HepG2 (cell line): Measurements from ENCODE around the gene GPN2. TPM values are rescaled to one million over a fixed set of nuclear protein-coding genes. Genes with fewer than 3 reads are reported as not detected.

Experiments
- AGO2 ChIP-seq: fragments of 200-400 bp; formaldehyde crosslinking; optimal IDR thresholded peaks from 2 replicates; pipeline ENCODE3; 2017; ENCODE audit warnings: mild to moderate bottlenecking, low read depth, low read length, moderate library complexity
- ATF4 ChIP-seq, 2 experiments: fragments of 450-650 bp in 1 of 2; sonication (generic) in 1 of 2; formaldehyde crosslinking; IDR thresholded peaks; 2 replicates each; pipeline versions ENCODE4 v1.5.0 to v1.8.0; 2020 to 2022; ENCODE audit warnings: mild to moderate bottlenecking in 1 of 2, missing genetic modification reagents in 1 of 2
- ATM ChIP-seq: fragments of 450-650 bp; IDR thresholded peaks from 2 replicates; pipeline ENCODE4 v1.7.1; 2017; ENCODE audit warnings: mild to moderate bottlenecking, borderline replicate concordance
- CC2D1A ChIP-seq: sonication (generic); formaldehyde crosslinking; IDR thresholded peaks from 2 replicates; pipeline ENCODE4 v1.8.1; 2023; ENCODE audit warnings: mild to moderate bottlenecking, missing genetic modification reagents
- FOXP4 ChIP-seq: sonication (generic); formaldehyde crosslinking; IDR thresholded peaks from 2 replicates; pipeline ENCODE4 v1.4.0; 2020; ENCODE audit warnings: missing genetic modification reagents
- HMG20B ChIP-seq: conservative IDR thresholded peaks from 2 replicates; pipeline ENCODE4 v1.6.1; 2016; ENCODE audit warnings: missing genetic modification reagents, missing compliant biosample characterization
- KDM4B ChIP-seq: sonication (generic); formaldehyde crosslinking; IDR thresholded peaks from 2 replicates; pipeline ENCODE4 v1.4.0; 2020; ENCODE audit warnings: missing genetic modification reagents
- REL ChIP-seq: sonication (generic); formaldehyde crosslinking; conservative IDR thresholded peaks from 2 replicates; pipeline ENCODE4 v1.8.0; 2022; ENCODE audit warnings: mild to moderate bottlenecking, missing genetic modification reagents, moderate library complexity
- SIX4 ChIP-seq: sonication (generic); formaldehyde crosslinking; IDR thresholded peaks from 2 replicates; pipeline ENCODE4 v1.4.0; 2020; ENCODE audit warnings: missing genetic modification reagents
- YEATS2 ChIP-seq: sonication (generic); formaldehyde crosslinking; IDR thresholded peaks from 2 replicates; pipeline ENCODE4 v1.4.0; 2020; ENCODE audit warnings: missing genetic modification reagents, borderline replicate concordance
- ZBTB3 ChIP-seq: sonication (generic); formaldehyde crosslinking; IDR thresholded peaks from 2 replicates; pipeline ENCODE4 v1.4.0; 2020; ENCODE audit warnings: low read depth, mild to moderate bottlenecking, moderate library complexity, missing genetic modification reagents, borderline replicate concordance
- ZNF10 ChIP-seq: sonication (generic); formaldehyde crosslinking; IDR thresholded peaks from 2 replicates; pipeline ENCODE4 v1.4.0; 2020; ENCODE audit warnings: mild to moderate bottlenecking, low read depth, missing genetic modification reagents, borderline replicate concordance
- ZNF121 ChIP-seq: sonication (generic); formaldehyde crosslinking; IDR thresholded peaks from 2 replicates; pipeline ENCODE4 v1.5.0; 2020; ENCODE audit warnings: mild to moderate bottlenecking, missing genetic modification reagents
- ZNF225 ChIP-seq: sonication (generic); formaldehyde crosslinking; IDR thresholded peaks from 2 replicates; pipeline ENCODE4 v1.4.0; 2020; ENCODE audit warnings: mild to moderate bottlenecking, missing genetic modification reagents
- ZNF234 ChIP-seq: sonication (generic); formaldehyde crosslinking; conservative IDR thresholded peaks from 2 replicates; pipeline ENCODE4 v1.5.1; 2020; ENCODE audit warnings: mild to moderate bottlenecking, missing genetic modification reagents
- ZNF281 ChIP-seq: sonication (generic); formaldehyde crosslinking; IDR thresholded peaks from 2 replicates; pipeline ENCODE4 v1.4.0; 2020; ENCODE audit warnings: missing genetic modification reagents, borderline replicate concordance
- ZNF768 ChIP-seq: sonication (generic); formaldehyde crosslinking; IDR thresholded peaks from 2 replicates; pipeline ENCODE4 v1.4.0; 2020; ENCODE audit warnings: missing genetic modification reagents
- ZNF780A ChIP-seq: sonication (generic); formaldehyde crosslinking; IDR thresholded peaks from 2 replicates; pipeline ENCODE4 v1.8.0; 2022; ENCODE audit warnings: mild to moderate bottlenecking, missing genetic modification reagents, moderate library complexity
- polyA plus RNA-seq, 8 experiments: library from polyadenylated mRNA; depleted of rRNA in 3 of 8; stranded (reverse) in 7 of 8; unstranded in 1 of 8; fragments of >200 nt; fragmentation: Illumina TruSeq in 4 of 8; extraction: Trizol in 4 of 8; gene quantifications; 2 replicates each; pipeline versions ENCODE4 v1.2.1 to v1.2.3, GENCODE V29; 2011 to 2016; ENCODE audit warnings: low read depth in 4 of 8, missing spikeins in 1 of 8, mixed read lengths in 1 of 8; ENCODE audit not compliant: insufficient read depth in 1 of 8
- total RNA-seq, 5 experiments: library from RNA; depleted of rRNA; stranded (reverse); fragments of >200 nt; fragmentation: Illumina TruSeq; extraction: Trizol; gene quantifications; 2 replicates each; pipeline ENCODE4 v1.2.3, GENCODE V29; 2016; ENCODE audit warnings: low read depth in 1 of 5
- TF ChIP-seq, protein P1 (sequence below): sonication (generic); formaldehyde crosslinking; IDR thresholded peaks from 2 replicates; pipeline ENCODE4 v1.5.1; 2020; ENCODE audit warnings: mild to moderate bottlenecking, missing genetic modification reagents, moderate library complexity

GPN2 gene
- total and polyA plus RNA-seq, 2 of the 13 experiments (the other 11 are each of a cell fraction or from before 2014, with no cell fraction given): 19.3 to 38.9 TPM

DNA sequence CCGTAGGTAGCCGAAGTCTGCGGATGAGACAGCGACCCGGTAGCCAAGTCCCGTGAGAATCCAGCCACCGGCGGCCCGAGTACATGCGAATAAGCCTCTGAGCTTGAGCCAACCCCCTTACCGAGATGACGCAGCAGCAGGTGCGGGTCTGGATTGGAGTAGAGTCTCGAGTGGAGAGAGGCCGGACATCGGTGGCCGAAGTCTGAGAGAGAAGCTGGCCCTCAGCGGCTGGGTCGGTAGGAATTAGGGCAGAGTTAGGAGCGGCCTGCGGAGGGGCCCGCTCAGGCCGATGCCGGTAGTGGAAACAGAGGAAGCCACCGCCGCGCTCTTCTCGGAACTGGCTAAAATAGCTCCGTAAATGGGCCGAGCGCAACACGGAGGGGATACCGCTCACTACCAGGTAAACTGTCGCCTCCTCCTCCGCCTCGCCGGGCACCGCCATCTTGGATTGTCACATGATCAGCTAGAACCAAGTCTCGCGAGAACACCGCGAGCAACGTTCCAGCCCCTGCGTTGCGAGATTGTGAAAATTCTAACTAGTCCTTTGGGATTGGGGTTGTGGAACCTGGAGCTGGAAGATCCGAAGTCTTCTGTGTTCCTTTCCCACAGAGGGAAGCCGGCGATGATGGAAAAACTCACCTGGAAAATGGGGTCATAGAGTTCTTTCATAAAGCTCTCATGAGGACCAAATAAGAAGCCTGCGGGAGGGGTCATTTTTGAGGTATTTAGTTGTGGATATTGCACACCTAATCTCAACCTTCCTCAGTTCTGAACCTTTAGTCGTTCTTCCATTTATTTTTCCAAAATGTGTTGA is 10.1 kb upstream of the GPN2 start, which contains the start of gene GPATCH3 (continued):
- TF ChIP-seq FOXP4 (CRISPR knock-in tag): peak; percentile 55
- TF ChIP-seq KDM4B (CRISPR knock-in tag): no peak
- no peak for TF ChIP-seq ZNF10 (CRISPR knock-in tag)
- TF ChIP-seq REL (CRISPR knock-in tag): no peak
- TF ChIP-seq ZNF225 (CRISPR knock-in tag): peak; percentile 89
- TF ChIP-seq SIX4 (CRISPR knock-in tag): peak; percentile 58; the same call in 1 of the 2 replicates
- no peak for TF ChIP-seq ATM
- no peak for TF ChIP-seq HMG20B (CRISPR knock-in tag)
- no peak for TF ChIP-seq ZNF780A (CRISPR knock-in tag)
- peak; percentile 40; the same call in 1 of the 2 replicates for TF ChIP-seq ZNF281 (CRISPR knock-in tag)
- 0 out of 2 replicates have a peak, but pooled peaks have one; percentile 30 for TF ChIP-seq ZBTB3 (CRISPR knock-in tag)
- TF ChIP-seq CC2D1A (CRISPR knock-in tag): no peak
- peak; percentile 33 to 71; a peak in 1 of 4 replicates for TF ChIP-seq ATF4 (CRISPR knock-in tag; IDR thresholded peaks at IDR 0.05)
- TF ChIP-seq ZNF768 (CRISPR knock-in tag): peak; percentile 57; the same call in 1 of the 2 replicates
- TF ChIP-seq, protein P1, sequence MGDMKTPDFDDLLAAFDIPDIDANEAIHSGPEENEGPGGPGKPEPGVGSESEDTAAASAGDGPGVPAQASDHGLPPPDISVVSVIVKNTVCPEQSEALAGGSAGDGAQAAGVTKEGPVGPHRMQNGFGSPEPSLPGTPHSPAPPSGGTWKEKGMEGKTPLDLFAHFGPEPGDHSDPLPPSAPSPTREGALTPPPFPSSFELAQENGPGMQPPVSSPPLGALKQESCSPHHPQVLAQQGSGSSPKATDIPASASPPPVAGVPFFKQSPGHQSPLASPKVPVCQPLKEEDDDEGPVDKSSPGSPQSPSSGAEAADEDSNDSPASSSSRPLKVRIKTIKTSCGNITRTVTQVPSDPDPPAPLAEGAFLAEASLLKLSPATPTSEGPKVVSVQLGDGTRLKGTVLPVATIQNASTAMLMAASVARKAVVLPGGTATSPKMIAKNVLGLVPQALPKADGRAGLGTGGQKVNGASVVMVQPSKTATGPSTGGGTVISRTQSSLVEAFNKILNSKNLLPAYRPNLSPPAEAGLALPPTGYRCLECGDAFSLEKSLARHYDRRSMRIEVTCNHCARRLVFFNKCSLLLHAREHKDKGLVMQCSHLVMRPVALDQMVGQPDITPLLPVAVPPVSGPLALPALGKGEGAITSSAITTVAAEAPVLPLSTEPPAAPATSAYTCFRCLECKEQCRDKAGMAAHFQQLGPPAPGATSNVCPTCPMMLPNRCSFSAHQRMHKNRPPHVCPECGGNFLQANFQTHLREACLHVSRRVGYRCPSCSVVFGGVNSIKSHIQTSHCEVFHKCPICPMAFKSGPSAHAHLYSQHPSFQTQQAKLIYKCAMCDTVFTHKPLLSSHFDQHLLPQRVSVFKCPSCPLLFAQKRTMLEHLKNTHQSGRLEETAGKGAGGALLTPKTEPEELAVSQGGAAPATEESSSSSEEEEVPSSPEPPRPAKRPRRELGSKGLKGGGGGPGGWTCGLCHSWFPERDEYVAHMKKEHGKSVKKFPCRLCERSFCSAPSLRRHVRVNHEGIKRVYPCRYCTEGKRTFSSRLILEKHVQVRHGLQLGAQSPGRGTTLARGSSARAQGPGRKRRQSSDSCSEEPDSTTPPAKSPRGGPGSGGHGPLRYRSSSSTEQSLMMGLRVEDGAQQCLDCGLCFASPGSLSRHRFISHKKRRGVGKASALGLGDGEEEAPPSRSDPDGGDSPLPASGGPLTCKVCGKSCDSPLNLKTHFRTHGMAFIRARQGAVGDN: peak; percentile 87
- no peak for TF ChIP-seq ZNF234 (CRISPR knock-in tag)
- TF ChIP-seq YEATS2 (CRISPR knock-in tag): peak; percentile 97
- TF ChIP-seq ZNF121: 0 out of 2 replicates have a peak, but pooled peaks have one; percentile 18
- peak; percentile 57 for TF ChIP-seq AGO2
